ENCODE data around the gene DTNB. TPM values are rescaled to one million over a fixed set of nuclear protein-coding genes. Genes with fewer than 3 reads are reported as not detected.

DTNB gene
- total and polyA plus RNA-seq, 2 experiments from 2014 or later = 10.3 to 13.9 TPM

- H3K4me3 ChIP-seq = peak overlapping the region; percentile 64
Measured at GRCh38 chr2:25339791-25340180, 333.6 kb downstream of the DTNB start.

GRCh38 chr2:25339211-25339674, 334.1 kb downstream of the DTNB start:
- H3K4me1 ChIP-seq (ENCODE audit: insufficient read depth) = peaks cover 26% of the 10 kb centered on the region
- no peaks in the 10 kb centered on the region for H3K9me2 ChIP-seq (replicated peaks; ENCODE audit: insufficient read depth)
- H3K9me3 ChIP-seq (ENCODE audit: low read depth) = no peaks in the 10 kb centered on the region
- WGBS (ENCODE audit: low lambda C conversion rate, missing lambda C conversion rate) = 66% methylated on average over 8 of the region's 8 CpGs
- H3K79me2 ChIP-seq = peaks cover 82% of the 10 kb centered on the region
- H3K4me2 ChIP-seq = peak overlapping the region; percentile 96
- no peak for DNase-seq (ENCODE audit: low spot score)
- H3K4me3 ChIP-seq = no peak overlapping the region
- H4K20me1 ChIP-seq (ENCODE audit: insufficient read depth, poor library complexity, severe bottlenecking) = peaks cover 59% of the 10 kb centered on the region
- TF ChIP-seq CTCF (IDR thresholded peaks at IDR 0.05; ENCODE audit: poor library complexity) = no peak
- no peaks in the 10 kb centered on the region for H3K36me3 ChIP-seq (replicated peaks; ENCODE audit: insufficient read depth, low read depth)
- H3K27me3 ChIP-seq = no peaks in the 10 kb centered on the region
- no peak overlapping the region for H2AFZ ChIP-seq
- H3K27ac ChIP-seq = no peak overlapping the region

More at GRCh38 chr2:25339791-25340180, 333.6 kb downstream of the DTNB start:
- Histone ChIP-seq H3K4me1 (ENCODE audit: insufficient read depth) (peaks cover 26% of the 10 kb centered on the region), H3K27ac (peak overlapping the region; percentile 80), H4K20me1 (ENCODE audit: insufficient read depth, poor library complexity, severe bottlenecking) (peaks cover 55% of the 10 kb centered on the region), H3K36me3 (replicated peaks; ENCODE audit: insufficient read depth, low read depth) (no peaks in the 10 kb centered on the region), H3K4me2 (peak overlapping the region; percentile 96), H3K79me2 (peaks cover 77% of the 10 kb centered on the region), H3K27me3 (no peaks in the 10 kb centered on the region), H3K9me2 (replicated peaks; ENCODE audit: insufficient read depth) (no peaks in the 10 kb centered on the region), H3K9me3 (ENCODE audit: low read depth) (no peaks in the 10 kb centered on the region), H2AFZ (peak overlapping the region; percentile 26)
- peak; percentile 67 for DNase-seq (ENCODE audit: low spot score)
- WGBS (ENCODE audit: low lambda C conversion rate, missing lambda C conversion rate) = 70% methylated on average over 9 of the region's 18 CpGs
- TF ChIP-seq EZH2phosphoT487 (IDR thresholded peaks at IDR 0.05; ENCODE audit: low read depth, severe bottlenecking, unreplicated experiment) (no peak), CTCF (IDR thresholded peaks at IDR 0.05; ENCODE audit: poor library complexity) (peak; percentile 11), EZH2 (IDR thresholded peaks at IDR 0.05; ENCODE audit: borderline replicate concordance) (no peak)

DNA sequence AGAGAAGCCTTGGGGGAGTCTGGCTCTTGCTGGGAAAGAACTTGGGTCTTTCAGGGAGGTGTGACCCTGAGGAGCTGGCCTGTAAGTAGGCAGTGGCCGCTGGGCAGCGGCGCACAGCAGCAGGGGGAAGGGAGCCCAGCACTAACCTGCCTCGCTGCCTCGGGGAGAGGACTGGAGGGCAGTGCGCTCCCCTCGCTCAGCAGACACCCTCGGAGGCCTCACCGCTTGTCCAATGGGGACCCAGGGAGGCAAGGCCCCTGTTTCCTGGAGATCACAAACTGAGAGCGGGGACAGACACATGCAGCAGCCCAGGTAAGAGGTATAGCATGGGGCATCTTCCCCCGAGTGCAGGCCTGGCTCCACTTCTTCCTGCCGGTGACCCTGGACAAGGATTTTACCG, 335.0 kb downstream of the DTNB start:
- Histone ChIP-seq H3K36me3 (replicated peaks; ENCODE audit: insufficient read depth, low read depth) (no peaks in the 10 kb centered on the region), H3K9me3 (ENCODE audit: low read depth) (no peaks in the 10 kb centered on the region), H3K79me2 (peaks cover 82% of the 10 kb centered on the region), H3K4me2 (peak overlapping the region; percentile 96), H3K27ac (no peak overlapping the region), H3K9me2 (replicated peaks; ENCODE audit: insufficient read depth) (no peaks in the 10 kb centered on the region), H3K4me1 (ENCODE audit: insufficient read depth) (peaks cover 26% of the 10 kb centered on the region), H2AFZ (no peak overlapping the region), H4K20me1 (ENCODE audit: insufficient read depth, poor library complexity, severe bottlenecking) (peaks cover 68% of the 10 kb centered on the region), H3K27me3 (no peaks in the 10 kb centered on the region), H3K4me3 (no peak overlapping the region)
- 84% methylated on average over 13 of the region's 13 CpGs for WGBS (ENCODE audit: low lambda C conversion rate, missing lambda C conversion rate)
- DNase-seq (ENCODE audit: low spot score) = no peak
- TF ChIP-seq EZH2phosphoT487 (IDR thresholded peaks at IDR 0.05; ENCODE audit: low read depth, severe bottlenecking, unreplicated experiment) = no peak
- TF ChIP-seq EZH2 (IDR thresholded peaks at IDR 0.05; ENCODE audit: borderline replicate concordance) = no peak
- no peak for TF ChIP-seq CTCF (IDR thresholded peaks at IDR 0.05; ENCODE audit: poor library complexity)

- no peak overlapping the region for H3K27ac ChIP-seq
- no peaks in the 10 kb centered on the region for H3K9me3 ChIP-seq (ENCODE audit: low read depth)
- no peak overlapping the region for H3K4me3 ChIP-seq
- peaks cover 73% of the 10 kb centered on the region for H4K20me1 ChIP-seq (ENCODE audit: insufficient read depth, poor library complexity, severe bottlenecking)
- H2AFZ ChIP-seq = no peak overlapping the region
- H3K79me2 ChIP-seq = peaks cover 82% of the 10 kb centered on the region
- no peak overlapping the region for H3K4me2 ChIP-seq
- no peaks in the 10 kb centered on the region for H3K36me3 ChIP-seq (replicated peaks; ENCODE audit: insufficient read depth, low read depth)
- no peak for TF ChIP-seq CTCF (IDR thresholded peaks at IDR 0.05; ENCODE audit: poor library complexity)
- no peak for TF ChIP-seq EZH2 (IDR thresholded peaks at IDR 0.05; ENCODE audit: borderline replicate concordance)
- no peak for TF ChIP-seq EZH2phosphoT487 (IDR thresholded peaks at IDR 0.05; ENCODE audit: low read depth, severe bottlenecking, unreplicated experiment)
- H3K4me1 ChIP-seq (ENCODE audit: insufficient read depth) = peaks cover 22% of the 10 kb centered on the region
- 91% methylated on average over 7 of the region's 7 CpGs for WGBS (ENCODE audit: low lambda C conversion rate, missing lambda C conversion rate)
- no peaks in the 10 kb centered on the region for H3K9me2 ChIP-seq (replicated peaks; ENCODE audit: insufficient read depth)
- no peak for DNase-seq (ENCODE audit: low spot score)
- no peaks in the 10 kb centered on the region for H3K27me3 ChIP-seq
Measured at GRCh38 chr2:25337891-25338290, 335.5 kb downstream of the DTNB start.
